RWPE1 (cell line): Measurements from ENCODE around the gene ADAMTS9.

Experiments used
- CTCF ChIA-PET: fragments of 350-600 bp; sonication (Branson Sonifier 250); formaldehyde crosslinking; extraction: SDS; loops from one replicate; lab custom pipeline; 2021; lab: Yijun Ruan, JAX
- POLR2A ChIA-PET: fragments of 400-600 bp; formaldehyde crosslinking; extraction: SDS; loops from one replicate; lab custom pipeline; 2020; ENCODE audit warnings: antibody characterized with exemption; ENCODE audit not compliant: low non-redundant PET; lab: Yijun Ruan, JAX
- DNase-seq: peaks from one replicate; pipeline ENCODE4 v3.0.0; 2012; ENCODE audit warnings: low spot score
- H3K27ac ChIP-seq: fragments of 450-650 bp; 2 replicates; pipeline ENCODE4 v1.5.1; 2017
- TF ChIP-seq, protein P1 (sequence below): fragments of 450-650 bp; conservative IDR thresholded peaks from 2 replicates; pipeline ENCODE4 v1.5.1; 2017; ENCODE audit warnings: low read depth, mild to moderate bottlenecking

ADAMTS9 gene

DNA sequence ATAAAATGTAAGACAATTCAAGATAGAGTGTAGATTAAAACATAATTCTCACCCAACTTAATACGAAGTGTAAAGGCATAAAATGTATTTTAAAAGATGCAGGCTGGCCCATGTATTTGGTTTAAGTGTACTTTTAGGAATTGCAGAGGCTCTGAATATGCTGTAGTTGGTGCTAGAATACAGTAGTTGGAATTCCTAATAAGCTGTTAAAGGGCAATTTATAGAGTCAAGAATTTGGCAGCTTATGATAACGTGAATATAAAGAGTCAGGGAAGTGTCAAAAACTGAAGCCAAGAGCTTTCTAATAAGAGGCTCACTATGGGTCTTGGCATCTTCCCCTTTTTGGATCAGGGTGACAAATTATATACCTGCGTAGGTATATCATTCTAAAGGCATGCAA lies 36.5 kb downstream of the ADAMTS9 start:
- TF ChIP-seq, protein P1, sequence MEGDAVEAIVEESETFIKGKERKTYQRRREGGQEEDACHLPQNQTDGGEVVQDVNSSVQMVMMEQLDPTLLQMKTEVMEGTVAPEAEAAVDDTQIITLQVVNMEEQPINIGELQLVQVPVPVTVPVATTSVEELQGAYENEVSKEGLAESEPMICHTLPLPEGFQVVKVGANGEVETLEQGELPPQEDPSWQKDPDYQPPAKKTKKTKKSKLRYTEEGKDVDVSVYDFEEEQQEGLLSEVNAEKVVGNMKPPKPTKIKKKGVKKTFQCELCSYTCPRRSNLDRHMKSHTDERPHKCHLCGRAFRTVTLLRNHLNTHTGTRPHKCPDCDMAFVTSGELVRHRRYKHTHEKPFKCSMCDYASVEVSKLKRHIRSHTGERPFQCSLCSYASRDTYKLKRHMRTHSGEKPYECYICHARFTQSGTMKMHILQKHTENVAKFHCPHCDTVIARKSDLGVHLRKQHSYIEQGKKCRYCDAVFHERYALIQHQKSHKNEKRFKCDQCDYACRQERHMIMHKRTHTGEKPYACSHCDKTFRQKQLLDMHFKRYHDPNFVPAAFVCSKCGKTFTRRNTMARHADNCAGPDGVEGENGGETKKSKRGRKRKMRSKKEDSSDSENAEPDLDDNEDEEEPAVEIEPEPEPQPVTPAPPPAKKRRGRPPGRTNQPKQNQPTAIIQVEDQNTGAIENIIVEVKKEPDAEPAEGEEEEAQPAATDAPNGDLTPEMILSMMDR = no peak
- ChIA-PET CTCF (interaction anchor here (1.2 kb wide), 1 partner anchor 118 kb away, joined by 4 read pairs; no protein-coding TSS in a partner anchor), POLR2A (no interaction called here)
- no peak overlapping the region for H3K27ac ChIP-seq
- no peak for DNase-seq

DNA sequence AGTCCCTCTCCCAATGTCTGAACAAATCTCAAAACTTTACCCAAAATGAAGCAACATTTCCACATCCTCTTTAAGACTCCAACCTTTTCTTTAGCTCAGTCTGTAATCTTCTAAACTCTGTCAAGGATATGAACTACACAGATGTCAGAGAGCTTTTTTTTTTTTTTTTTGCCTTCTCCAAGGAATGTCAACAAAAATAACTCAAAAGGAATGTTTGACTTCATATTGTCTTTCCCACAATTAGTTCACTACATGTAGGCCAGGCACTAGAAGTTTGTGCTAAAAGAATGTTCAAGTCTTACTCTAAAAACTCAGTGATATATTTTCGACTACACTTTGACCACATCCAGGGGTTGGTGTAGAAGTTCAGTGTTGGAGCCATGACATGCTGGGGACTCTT lies 37.1 kb downstream of the ADAMTS9 start:
- no peak overlapping the region for H3K27ac ChIP-seq
- CTCF ChIA-PET = interaction anchor here (1.2 kb wide), 1 partner anchor 118 kb away, joined by 4 read pairs; no protein-coding TSS in a partner anchor
- no peak for DNase-seq
- TF ChIP-seq, protein P1 = no peak
- POLR2A ChIA-PET = no interaction called here

DNA sequence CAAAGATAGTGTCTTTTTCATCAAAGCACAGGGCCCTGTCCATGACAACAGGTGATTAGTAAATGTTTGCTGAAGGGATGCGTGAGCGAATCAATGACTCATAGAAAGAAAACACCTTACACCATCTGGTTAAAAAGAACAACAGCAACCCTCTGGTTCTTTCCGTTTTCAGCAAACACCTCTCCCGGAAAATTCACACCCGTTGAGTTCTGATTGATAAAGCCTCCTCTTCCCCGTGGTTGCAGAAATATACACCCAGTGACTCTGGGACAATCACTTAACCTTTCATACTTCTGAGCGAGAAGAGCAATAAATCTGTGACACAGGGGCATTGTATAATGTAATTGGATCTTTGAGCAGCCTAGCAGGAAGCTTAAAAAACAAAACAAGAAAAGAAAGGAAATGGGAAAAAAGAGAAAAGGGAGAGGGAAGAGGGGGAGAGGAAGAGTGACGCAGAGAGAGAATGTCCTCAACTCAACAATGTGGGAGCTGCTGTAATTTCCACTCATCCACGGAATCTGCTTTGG lies 37.6 kb downstream of the ADAMTS9 start:
- ChIA-PET CTCF (interaction anchor here (1.2 kb wide), 1 partner anchor 117 kb away, joined by 4 read pairs; no protein-coding TSS in a partner anchor), POLR2A (no interaction called here)
- no peak overlapping the region for H3K27ac ChIP-seq

DNA sequence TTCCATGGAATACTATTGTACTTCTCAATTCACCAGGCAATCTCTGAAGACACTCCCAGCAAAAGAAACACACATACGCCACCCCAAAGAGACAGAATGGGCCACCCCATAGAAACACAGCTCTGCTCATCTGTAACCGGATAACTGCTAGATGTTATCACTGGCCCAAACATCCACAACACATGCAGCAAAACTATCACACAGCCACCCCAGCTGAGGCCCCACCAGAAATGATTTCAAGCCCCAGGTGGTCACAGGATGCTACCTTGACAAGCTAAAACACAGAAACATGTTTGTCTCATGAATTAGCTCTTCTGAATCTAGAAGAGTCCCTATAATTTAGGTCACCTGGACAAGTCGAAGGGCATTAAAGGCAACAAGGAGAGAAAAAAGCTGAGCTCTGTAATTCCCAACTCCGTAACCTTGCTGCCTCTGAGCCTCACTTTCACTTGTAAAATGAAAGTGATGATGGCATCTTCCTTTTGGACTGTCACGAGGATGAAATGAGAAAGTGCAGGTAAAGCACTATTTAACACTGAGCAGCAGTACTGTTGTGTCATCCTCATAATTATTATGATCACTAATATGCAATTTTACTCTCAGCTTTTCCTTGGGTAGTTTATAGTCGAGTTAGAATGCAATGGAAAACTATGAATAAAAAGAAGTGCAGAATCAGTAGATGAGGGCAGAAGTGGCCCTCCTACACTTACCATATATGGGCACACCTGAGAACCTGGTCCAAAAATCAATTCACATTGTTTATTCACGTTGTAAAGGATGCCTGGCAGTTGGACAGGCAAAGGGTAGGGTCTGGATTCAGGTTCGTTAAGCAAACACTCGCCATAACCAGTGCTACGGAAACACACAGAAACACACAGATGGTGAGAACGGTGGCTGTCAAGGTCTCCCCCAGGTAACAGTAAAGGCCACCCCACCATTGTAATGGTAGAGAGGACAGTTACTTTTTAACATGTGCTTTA lies 38.6 kb downstream of the ADAMTS9 start:
- CTCF ChIA-PET = no interaction called here
- TF ChIP-seq, protein P1 = no peak
- no peak overlapping the region for H3K27ac ChIP-seq
- POLR2A ChIA-PET = no interaction called here
- no peak for DNase-seq

More for the DNA sequence above, 37.6 kb downstream of the ADAMTS9 start:
- no peak for DNase-seq
- TF ChIP-seq, protein P1 = no peak

DNA sequence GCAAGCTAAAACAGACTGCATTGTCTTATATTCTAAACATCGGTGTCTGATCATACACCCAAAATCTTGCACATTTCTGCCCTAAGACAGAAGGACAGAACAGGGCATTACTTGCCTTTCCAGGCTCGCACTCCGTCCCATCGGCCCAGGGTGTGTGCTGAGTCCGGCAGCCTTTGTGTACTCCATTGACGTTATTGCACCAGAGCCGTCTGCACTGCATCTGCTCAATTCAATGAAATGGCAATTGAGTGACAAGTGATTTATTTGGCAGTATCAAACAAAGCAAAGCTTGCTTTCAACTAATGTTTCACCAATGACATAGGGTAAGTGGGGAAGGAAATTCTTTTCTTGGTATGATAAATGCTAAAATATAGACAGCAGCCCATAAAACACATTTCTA lies 40.0 kb downstream of the ADAMTS9 start:
- H3K27ac ChIP-seq = no peak overlapping the region
- TF ChIP-seq, protein P1 = no peak
- DNase-seq = no peak
- POLR2A ChIA-PET = no interaction called here
- CTCF ChIA-PET = no interaction called here

DNA sequence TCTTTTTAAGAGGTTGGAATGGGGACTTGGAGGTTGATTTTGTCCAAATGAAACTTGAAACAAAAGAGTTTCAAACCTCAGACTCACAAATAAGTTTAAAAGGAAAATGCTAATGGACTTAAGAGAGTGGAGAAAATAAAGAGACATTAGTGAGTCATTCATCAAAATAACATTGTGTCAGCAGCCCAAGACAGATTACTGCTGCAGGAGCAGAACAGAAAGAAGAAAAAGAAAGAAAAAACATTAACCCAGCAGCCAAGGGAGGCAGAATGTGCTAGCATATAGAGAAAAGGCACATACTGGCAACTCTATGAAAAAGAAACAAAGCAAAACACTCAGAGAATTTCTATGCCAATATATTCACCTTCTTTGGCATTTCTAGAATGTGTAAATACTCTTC lies 42.6 kb downstream of the ADAMTS9 start:
- ChIA-PET POLR2A (no interaction called here), CTCF (no interaction called here)
- no peak for DNase-seq
- TF ChIP-seq, protein P1 = no peak
- no peak overlapping the region for H3K27ac ChIP-seq
